Bronchial epithelial cell (primary cell): ENCODE measurements around the gene DGKZ. TPM values are rescaled to one million over a fixed set of nuclear protein-coding genes. Genes with fewer than 3 reads are reported as not detected.
A peak's percentile ranks its signal among the peaks of the same experiment; 100 is the strongest.

ENCODE experiments used
- DNase-seq: peaks from one replicate; pipeline ENCODE4 v3.0.0-alpha.2; 2010; ENCODE audit warnings: low read depth
- FAIRE-seq: peaks from 2 replicates; lab custom pipeline; 2011; peaks lifted over from hg19 to GRCh38; lab: Jason Lieb, UNC
- H3K27me3 ChIP-seq: 2 replicates; pipeline ENCODE4 v1.5.1; 2011; ENCODE audit warnings: low read length; ENCODE audit not compliant: control insufficient read depth, insufficient read depth
- H3K36me3 ChIP-seq: 2 replicates; pipeline ENCODE4 v1.5.1; 2011; ENCODE audit warnings: low read length; ENCODE audit not compliant: control insufficient read depth, insufficient read depth
- H3K4me3 ChIP-seq: 2 replicates; pipeline ENCODE4 v1.5.1; 2011; ENCODE audit warnings: mild to moderate bottlenecking, low read depth, low read length, control low read depth
- CTCF ChIP-seq: IDR thresholded peaks from 2 replicates; pipeline ENCODE4 v1.5.1; 2011; ENCODE audit warnings: mild to moderate bottlenecking, moderate library complexity, low read length, control low read depth, inconsistent platforms; ENCODE audit not compliant: insufficient read depth, severe bottlenecking
- total RNA-seq: library from RNA; depleted of rRNA; stranded (reverse); fragments of >200 nt; gene quantifications from 2 replicates; pipeline ENCODE4 v1.2.1, GENCODE V29; 2014

Gene DGKZ
- total RNA-seq, 1 donor from 2014 or later = 30.5 TPM

GRCh38 chr11:46308631-46309419 is 38.4 kb upstream of the DGKZ start:
- no peak for FAIRE-seq
- peak; percentile 87 for TF ChIP-seq CTCF
- Histone ChIP-seq H3K27me3 (no peaks in the 10 kb centered on the region), H3K36me3 (no peaks in the 10 kb centered on the region), H3K4me3 (no peak overlapping the region)
- DNase-seq = peak; percentile 46

DNA sequence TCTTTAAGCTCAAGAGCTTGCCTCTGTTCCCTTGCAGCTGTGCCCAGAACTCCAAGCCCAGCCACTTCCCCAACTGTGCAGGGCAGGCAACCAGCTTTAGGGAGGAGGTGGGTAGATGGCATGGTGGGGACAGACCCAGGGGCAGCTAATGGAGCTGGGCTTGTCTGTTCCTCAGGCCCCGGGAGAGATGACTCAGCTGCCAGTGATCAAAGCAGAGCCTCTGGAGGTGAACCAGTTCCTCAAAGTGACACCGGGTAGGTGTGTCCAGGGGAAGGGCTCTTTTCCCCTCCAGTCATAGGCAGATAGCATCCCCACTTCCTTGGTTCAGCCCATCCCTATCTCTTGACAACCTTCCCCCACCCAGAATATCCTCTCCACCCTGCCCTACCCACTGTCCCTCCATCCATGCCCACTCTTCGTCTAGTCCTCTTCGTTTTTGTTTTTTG is 37.4 kb upstream of the DGKZ start:
- Histone ChIP-seq H3K27me3 (no peaks in the 10 kb centered on the region), H3K36me3 (no peaks in the 10 kb centered on the region), H3K4me3 (no peak overlapping the region)
- DNase-seq (peak; percentile 38), FAIRE-seq (no peak)
- TF ChIP-seq CTCF = no peak

- no peak for FAIRE-seq
- Histone ChIP-seq H3K27me3 (peaks cover 3% of the 10 kb centered on the region), H3K4me3 (no peak overlapping the region), H3K36me3 (no peaks in the 10 kb centered on the region)
- TF ChIP-seq CTCF = peak; percentile 83
- peak; percentile 55 for DNase-seq
Measured at GRCh38 chr11:46315033-46315738, 32.1 kb upstream of the DGKZ start.

DNA sequence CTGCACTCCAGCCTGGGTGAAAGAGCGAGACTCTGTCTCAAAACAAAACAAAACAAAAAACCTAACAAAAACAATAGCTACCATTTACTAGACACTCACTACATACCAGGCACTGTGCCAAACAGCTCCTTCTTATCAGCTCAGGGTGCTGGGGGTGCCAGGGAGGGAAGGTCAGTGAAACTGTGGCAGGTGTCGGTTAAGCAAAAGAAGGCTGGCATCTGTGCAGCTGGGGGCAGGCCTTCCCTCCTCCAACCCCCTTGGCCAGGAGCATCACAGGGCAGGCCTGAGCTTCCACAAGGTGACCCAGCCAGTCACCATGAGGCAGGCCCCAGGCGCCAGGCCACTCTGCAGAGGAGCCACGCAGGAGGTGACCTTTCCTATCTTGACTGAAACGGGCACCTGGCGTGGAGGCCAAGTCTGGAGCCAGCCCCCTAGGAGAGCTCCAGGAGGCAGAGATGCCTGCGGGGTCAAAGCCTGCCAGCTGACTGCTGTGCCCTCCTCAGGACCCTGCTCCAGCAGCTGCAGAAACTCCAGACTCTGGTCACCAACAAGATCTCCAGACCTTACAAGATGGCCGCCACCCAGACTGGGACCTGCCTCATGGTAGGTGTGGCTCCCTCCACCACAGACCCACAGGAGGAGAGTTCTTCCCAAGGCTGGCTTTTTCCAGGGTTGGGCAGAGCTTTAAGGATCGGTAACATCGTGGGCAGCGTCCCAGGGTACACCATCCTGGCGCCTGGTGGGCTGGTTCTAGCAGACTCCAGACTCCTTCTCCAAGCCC is 31.3 kb upstream of the DGKZ start:
- no peak for FAIRE-seq
- TF ChIP-seq CTCF = no peak
- no peaks in the 10 kb centered on the region for H3K36me3 ChIP-seq
- H3K4me3 ChIP-seq = no peak overlapping the region
- H3K27me3 ChIP-seq = peaks cover 3% of the 10 kb centered on the region
- DNase-seq = no peak

DNA sequence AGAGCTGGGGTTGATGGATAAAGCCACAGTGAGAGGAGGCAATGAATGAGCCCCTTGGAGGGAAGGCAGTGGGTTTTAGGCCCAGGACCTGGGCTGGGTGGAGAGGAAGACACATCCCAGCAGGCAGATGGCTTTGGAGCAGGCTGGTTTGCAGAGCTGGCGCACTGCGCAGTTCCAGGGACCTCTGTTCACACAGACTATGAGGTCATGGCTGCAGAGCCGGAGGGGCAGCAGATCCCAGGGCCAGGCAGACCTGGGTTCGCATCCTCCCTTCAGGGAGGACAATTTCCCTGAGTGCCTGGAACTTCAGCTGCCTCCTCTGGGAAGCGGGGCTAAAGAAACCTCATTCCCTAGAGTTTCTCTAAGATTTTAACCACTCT is 28.2 kb upstream of the DGKZ start:
- Histone ChIP-seq H3K4me3 (no peak overlapping the region), H3K36me3 (no peaks in the 10 kb centered on the region), H3K27me3 (peaks cover 3% of the 10 kb centered on the region)
- DNase-seq = no peak
- no peak for FAIRE-seq
- no peak for TF ChIP-seq CTCF
